NCI-H1694 treated with DMSO at 0.1 percent for 48 hours (cell line): ENCODE data around the gene GALNTL6.
A peak's percentile ranks its signal among the peaks of the same experiment; 100 is the strongest.
"Not testable (repeated sequence)": the region's sequence is repeated elsewhere in the genome, so short reads cannot be mapped to it uniquely, and the experiment has no call there.

ENCODE experiments used
- DNase-seq: peaks from one replicate; lab custom pipeline; 2025; lab: John Stamatoyannopoulos, UW

Gene GALNTL6

DNA sequence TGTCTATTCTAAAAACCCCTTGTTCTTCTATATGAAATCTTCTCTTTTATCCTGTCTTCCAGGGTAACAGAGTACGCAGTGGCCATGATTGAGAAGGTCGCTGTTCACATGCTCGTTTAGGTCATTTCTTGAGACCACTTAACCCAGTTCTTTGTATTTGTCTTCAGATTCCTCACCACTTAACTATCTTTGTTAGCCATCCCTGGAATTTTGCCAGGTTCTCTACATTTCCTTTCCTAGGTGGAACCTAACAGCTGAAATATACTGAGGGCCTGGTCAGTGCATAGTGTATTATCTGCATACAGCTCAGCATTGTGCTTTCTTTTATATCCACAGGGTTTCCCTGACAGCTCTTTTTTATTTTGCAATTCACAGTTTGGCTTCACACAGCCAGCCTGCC is 1206.5 kb downstream of the GALNTL6 start:
- DNase-seq: no peak

DNA sequence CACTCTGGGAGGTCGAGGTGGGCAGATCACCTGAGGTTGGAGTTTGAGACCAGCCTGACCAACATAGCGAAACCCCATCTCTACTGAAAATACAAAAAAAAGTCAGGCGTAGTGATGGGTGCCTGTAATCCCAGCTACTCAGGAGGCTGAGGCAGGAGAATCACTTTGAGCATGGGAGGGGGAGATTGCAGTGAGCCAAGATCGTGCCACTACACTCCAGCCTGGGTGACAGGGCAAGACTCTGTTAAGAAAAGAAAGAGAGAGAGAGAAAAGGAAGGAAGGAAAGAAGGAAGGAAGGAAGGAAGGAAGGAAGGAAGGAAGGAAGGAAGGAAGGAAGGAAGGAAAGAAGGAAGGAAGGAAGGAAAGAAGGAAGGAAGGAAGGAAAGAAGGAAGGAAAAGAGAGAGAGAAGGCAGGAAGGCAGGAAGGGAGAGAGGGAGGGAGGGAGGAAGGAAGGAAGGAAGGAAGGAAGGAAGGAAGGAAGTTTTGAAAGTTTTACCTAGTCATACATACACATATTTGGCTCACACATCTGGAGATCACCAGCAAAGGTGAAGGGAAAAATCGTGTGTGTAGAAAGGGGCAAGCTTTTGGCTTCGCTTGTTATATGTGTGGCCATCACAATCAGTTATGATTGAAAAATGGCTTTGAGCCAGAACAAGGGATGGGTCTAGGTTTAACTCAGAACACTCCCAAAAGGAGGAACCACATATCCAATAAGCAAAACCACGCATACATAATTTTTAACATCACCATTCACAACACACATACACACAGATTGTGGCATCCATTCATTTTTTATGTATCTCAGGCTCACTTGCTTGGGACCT is 1208.8 kb downstream of the GALNTL6 start:
- not testable (repeated sequence) for DNase-seq

DNA sequence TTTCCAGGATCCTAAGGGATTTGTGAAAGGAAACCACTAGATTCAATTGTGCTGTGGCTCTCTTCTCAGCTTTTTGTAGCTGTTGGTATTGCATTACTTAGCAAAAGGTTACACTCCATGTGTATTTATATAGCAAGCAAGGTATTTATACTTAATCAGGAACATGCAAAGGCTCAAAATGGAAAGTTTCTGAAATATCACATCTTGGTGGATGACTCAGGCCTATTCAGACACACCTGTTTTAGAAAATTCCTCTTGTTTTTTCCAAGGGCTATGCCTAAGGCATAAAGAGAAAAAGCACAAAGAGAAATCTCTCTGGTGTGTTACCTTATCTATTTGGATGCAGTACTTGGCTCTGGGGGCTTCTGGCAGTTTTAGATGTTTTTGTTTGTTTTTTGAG is 1211.0 kb downstream of the GALNTL6 start:
- no peak for DNase-seq

- peak; percentile 50 for DNase-seq
Measured at GRCh38 chr4:173025131-173025530, 1211.9 kb downstream of the GALNTL6 start.

DNA sequence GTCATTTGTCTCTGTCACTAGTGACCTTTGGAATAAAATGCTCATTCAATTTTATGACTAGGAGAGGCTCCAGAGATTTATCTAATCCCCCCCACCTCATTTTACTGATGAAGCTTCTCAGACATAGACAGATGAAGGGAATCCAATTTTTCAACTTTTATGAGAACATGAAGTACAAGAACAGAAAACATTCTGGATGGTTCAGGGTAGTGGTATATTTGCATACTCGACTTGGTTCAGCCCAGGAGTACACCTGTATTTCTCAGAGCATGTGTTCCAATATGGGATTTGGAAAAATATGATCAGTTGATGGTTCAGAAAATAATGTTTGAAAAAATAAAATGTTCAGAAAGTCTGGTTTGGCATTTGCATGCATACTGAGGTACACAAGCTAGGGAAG is 1224.0 kb downstream of the GALNTL6 start:
- DNase-seq: no peak

GRCh38 chr4:173038192-173038896 is 1225.1 kb downstream of the GALNTL6 start:
- DNase-seq: no peak

DNA sequence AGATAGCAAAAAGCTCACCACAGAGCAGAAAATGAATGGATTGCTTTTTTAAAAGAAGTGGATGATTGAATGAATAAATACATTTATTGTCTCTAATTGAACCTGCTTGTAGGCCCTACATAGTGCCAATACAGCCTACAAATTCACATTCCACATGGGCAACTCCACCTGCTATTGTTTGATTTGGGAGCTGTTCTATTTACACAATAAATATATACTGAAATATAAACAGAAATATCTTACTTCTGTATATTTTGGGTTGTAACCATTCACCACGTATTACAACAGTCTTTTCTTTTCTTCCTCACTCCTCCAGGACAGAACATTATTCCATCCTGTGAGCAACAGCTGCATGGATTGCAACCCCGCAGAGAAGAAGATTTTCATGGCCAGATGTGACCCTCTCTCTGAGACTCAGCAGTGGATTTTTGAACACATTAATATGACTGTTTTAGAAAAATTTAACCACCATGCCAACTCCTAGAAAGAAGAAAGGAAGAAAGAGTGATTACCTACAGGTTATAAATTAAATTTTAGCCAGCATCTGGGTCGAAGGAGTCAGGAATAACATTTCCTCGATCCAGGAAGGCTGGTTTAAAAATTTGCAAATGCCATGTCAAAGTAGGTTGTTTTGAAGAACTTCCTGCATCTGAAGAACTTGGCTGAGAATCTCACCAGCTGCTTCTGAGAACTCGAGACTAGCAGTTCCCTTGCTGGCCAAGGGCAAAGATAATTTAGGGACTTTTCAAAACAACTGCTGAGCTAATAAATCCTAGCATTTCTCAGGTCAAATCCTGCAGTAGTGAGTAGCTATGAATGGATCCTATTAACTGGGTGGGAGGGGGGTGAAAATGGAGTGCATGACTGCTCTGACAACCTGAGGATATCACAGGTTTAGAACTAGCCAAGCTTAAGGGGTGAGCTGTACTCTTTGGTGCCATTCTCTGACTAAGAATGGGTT is 1226.7 kb downstream of the GALNTL6 start:
- no peak for DNase-seq

GRCh38 chr4:173041482-173041881 is 1228.3 kb downstream of the GALNTL6 start:
- DNase-seq: no peak

GRCh38 chr4:173042139-173042538 is 1228.9 kb downstream of the GALNTL6 start:
- not testable (repeated sequence) for DNase-seq

DNA sequence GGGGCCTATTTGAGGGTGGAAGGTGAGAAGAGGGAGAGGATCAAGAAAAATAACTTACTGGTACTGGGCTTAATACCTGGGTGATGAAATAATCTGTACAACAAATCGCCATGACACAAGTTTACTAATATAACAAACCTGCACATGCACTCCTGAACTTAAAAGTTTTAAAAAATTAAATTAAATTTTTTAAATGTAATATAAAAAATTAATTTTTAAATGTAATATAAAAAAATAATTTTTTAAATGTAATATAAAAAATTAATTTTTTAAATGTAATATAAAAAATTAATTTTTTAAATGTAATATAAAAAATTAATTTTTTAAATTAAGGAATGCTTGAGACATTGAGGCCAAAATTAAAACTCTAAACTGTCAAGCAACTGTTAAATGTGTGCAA is 1231.1 kb downstream of the GALNTL6 start:
- DNase-seq: no peak

DNA sequence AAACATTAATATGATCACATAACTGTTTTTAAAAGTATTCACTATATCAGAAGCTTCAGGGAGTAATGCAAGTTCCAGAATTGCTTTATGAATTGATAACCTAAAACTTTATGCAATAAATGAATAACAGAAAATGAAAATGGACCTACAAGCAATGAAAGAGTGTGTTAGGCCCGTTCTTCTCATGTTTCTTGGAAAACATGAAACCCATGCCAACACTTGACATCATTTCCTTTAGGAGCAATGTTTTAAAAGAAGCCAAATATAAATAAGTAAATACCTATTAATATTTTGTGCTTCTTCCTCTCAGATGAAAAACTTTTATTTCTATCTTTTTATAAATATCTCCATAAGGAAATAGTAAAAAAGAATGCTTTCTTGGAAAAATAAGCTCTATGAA is 1232.4 kb downstream of the GALNTL6 start:
- no peak for DNase-seq

DNA sequence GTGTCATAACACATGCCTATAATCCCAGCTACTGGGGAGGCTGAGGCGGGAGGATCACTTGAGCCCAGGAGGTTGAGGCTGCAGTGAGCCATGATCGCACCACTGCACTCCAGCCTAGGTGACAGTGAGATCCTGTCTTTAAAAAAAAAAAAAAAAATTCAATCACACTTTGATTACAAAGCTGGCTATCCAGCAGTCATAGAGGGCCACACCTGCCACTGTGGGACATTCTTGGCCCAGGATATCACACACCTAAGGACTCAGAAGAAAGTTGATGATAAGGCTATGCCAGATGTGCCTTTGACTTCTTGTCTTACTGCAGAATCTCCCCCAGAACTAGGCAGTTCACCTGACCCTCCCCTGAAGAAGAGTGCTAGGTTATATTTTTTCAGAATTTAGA is 1232.9 kb downstream of the GALNTL6 start:
- DNase-seq: no peak

DNA sequence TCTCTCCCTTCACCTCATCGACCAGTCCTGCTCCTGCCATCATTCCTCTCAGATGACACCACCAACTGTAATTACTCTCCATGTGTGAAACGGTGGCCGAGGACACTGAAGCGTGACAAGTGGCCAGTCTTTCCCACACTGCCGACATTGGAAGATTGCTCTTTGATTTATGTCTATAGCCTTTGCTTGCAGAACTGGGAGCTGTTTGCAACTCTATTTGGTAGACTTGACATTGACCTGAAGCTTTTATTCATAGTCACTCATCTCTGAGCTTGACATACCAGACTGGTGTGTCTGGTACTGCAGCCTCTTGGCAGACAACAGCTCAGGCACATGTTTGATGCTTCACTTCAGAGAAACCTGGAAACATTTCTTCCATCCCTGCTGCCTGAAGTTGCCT is 1233.6 kb downstream of the GALNTL6 start:
- no peak for DNase-seq

DNA sequence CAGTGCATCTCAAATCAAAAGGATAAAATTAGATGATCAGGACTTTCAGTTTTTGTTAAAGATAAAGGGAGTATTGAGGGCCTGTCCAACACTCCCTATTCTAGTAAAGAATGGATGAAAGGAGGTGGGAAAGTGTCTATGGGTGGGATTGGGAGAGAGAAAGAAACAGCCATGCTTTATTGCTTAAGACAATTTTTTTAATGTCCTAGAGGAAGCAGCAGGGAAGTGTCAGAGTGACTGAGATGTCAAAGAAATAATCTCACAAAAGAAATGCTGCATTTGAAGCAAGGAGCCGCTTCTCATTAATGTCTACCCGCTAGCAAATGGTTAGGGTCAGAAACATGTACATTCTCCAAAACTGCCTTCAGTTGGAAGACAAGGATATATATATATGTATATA is 1238.0 kb downstream of the GALNTL6 start:
- no peak for DNase-seq

DNA sequence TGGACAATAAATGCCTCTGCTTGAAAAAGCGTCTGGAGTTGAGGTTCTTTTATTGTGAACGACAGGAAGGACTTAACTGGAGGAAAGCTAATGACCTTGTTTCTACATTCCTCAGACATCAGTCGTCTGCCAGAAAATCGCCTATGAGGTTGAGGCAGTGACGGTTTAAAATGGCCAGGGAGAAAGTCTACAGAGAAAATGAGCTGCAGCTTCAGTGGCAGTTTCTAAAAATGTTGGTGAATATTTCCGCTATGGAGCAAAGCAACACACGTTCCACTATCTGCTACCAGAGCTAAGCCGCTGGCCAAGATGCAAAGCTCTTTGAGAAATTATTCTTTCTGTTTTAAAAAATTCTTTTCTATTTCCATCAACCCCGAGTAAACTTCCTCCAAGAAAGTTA is 1238.5 kb downstream of the GALNTL6 start:
- no peak for DNase-seq

- no peak for DNase-seq
Measured at GRCh38 chr4:173052439-173052838, 1239.2 kb downstream of the GALNTL6 start.

- DNase-seq: no peak
Measured at GRCh38 chr4:173056271-173056670, 1243.1 kb downstream of the GALNTL6 start.

DNA sequence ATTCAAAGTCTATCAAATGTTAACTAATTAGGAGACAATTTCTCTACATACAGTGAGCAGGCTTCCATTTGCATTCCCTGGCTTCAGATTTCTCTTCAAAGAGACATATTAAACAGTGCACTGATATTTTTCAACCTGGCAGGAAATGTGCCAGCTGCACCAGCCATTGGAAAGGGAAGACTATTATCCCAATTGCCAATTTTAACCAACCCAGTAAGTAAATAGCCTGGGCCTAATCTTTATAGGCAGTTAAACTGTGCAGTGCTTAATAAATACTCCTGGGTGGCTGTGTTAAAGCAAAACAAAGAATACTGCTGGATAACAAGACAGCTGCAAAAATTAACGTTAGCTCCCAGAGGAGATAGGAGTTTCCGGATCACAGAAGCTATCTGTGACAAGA is 1243.5 kb downstream of the GALNTL6 start:
- DNase-seq: no peak

DNA sequence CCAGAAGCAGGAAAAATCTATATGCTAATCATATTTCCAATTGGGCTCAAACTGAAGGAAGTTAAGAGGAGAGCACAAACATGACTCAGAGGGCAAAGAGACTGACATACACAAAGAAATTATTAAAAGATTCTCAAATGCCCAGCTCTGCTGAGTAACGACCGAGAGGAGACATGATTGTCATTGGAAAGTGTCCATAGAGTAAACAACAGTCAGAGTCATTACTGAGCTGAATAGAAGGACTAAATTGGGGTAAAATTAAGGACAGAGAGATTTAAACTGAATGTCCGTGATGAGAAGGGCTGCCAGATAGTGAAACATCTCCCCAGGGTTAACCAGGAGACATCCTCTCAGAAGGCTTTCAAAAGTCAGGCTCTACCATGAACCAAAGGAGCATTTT is 1244.2 kb downstream of the GALNTL6 start:
- DNase-seq: no peak

DNA sequence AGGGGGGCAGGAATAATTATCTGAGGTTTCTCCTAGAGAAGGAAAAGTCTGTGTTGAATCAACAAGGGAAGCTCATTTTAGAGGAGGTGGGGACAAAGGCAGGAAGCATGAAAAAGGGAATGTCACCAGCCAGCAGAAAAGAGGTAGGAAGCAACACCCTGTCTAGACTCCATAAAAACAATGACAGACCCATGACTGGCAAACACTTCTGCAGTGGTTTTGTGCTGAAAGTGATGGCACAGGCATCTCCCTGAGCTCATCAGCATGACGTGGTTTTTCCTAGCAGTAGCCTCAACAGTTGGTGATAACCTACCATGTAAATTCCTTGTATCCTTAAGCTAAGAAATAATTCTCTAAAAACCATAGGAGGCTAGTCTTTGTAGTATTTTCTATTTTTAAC is 1244.7 kb downstream of the GALNTL6 start:
- DNase-seq: no peak

- DNase-seq: no peak
Measured at GRCh38 chr4:173061160-173061559, 1248.0 kb downstream of the GALNTL6 start.

- DNase-seq: no peak
Measured at GRCh38 chr4:173073939-173074500, 1260.8 kb downstream of the GALNTL6 start.
